Activated CD4-positive, alpha-beta T cell treated with anti-CD3 and anti-CD28 coated beads for 24 hours (primary cell): ENCODE measurements around the gene PCSK6.
"Not testable (repeated sequence)": the region's sequence is repeated elsewhere in the genome, so short reads cannot be mapped to it uniquely, and the experiment has no call there.

ENCODE experiments used
- DNase-seq, 2 donors: peaks; one replicate each; pipeline ENCODE4 v3.0.0-alpha.2; 2020; ENCODE audit warnings: low read depth in 2 of 2

Gene PCSK6

DNA sequence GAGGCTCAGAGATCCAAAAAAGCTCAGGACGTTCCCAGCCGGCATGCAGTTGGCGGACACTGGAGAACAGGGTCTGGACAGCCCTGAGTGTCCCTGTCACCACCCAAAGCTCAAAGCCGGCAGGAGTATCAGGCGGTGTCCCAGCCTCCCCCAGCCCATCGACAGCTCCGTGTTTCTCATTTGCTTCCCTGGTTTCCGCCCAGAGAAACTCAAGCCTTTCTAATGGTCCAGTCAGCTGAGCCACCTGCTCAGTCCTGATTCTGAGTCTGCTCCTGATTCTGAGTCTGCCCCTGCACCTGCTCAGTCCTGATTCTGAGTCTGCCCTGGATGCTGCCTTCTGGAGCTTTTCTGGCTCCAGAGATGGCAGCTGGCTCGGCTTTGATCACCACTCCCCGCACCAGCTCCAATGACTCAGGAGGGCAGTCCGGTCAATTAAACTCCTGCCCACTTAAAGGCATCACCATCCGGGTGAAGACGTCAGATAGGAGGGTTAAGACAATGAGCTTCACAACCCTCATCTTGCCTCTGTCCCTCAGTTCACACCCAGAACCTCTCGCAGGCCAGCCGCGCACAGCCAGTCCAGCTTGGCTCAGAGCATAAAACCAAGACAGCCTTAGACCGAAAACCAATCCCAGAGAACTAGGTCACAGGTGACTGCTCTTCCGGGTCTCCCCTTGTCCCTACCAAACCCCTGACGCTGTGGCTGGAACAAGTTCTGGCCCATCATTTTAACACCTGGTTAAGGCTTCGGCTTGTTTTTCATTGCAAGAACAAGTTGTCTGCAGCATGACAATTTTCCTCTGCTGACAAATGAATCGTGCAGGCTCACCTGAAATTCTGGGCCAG lies 6.8 kb downstream of the PCSK6 start:
- no peak for DNase-seq

DNA sequence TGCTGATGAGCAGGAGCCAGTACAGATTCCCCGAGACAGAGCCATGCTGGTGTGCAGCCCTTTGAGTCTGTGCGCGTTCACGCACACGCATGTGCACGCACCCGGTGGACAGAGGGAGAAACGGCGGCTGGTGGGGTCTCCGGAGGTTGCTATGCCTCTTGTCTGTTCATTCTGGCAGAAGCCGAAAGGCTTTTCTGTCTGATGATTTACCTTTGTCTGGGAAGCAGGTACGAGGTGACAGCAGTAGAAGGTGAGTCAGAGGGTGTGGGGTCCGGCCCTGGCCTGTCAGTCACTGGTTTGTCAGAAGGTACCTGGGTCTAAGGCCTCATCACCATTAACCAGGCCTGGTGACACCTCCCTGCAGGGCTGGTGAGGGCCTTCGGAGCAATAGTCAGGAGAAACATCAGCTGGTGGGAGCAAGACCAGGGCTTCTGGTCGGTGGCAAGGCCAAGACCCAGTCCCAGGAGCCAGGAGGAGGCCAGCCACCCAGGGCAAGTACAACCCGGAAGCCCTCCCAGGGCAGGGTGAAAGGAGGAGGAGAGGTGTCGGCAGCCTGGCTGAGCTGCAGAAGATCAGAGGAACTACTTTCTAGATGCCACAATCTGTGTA lies 7.5 kb downstream of the PCSK6 start:
- no peak for DNase-seq

DNA sequence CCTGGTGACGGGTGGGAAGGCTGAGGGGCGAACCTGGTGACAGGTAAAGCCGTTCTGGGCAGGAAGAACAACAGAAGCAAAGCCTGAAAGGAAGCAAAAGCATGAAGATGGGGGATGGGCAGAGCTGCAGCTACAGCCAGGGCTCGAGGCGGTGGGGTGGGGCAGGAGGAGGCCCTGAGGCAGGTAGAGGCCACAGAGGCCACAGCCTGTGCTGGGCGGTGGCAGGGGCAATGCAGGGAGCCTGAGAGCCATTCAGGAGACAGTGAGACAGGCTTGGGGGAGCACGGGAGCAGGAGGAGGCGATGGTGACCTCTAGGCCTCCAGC lies 8.2 kb downstream of the PCSK6 start:
- no peak for DNase-seq

DNA sequence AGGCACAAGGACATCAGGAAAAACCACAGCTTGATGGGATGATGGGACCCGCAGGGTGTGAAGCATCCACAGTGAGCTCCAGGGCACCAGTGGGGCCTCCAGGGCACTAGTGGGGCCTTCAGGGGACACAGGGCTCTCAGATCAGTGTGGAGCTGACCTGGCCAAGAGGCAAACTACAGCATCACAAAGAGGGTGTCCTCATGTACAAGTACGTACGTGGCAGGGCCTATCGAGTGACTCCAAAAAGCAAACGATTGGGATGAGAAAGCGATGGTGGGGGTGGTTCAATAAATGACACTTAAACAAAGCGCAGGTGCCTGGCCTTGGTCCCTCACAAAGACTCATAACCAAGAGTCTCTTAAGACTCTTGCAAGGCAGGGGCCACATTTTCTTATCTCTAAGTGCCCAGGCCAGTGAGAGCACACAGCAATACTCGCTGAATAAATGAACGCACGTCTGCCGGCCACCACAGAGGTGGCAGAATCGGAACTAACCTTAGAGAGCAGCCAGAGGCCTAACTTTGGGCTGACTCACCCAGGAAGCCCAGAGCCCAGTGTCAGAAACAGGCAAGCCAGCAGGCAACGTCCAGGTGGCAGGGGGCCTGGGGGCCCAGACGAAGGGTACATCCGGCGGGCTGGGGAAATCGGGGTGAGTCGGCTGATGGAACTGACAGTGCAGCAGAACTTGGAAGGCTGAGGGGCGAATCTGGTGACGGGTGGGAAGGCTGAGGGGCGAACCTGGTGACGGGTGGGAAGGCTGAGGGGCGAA lies 8.7 kb downstream of the PCSK6 start:
- DNase-seq: no peak

DNA sequence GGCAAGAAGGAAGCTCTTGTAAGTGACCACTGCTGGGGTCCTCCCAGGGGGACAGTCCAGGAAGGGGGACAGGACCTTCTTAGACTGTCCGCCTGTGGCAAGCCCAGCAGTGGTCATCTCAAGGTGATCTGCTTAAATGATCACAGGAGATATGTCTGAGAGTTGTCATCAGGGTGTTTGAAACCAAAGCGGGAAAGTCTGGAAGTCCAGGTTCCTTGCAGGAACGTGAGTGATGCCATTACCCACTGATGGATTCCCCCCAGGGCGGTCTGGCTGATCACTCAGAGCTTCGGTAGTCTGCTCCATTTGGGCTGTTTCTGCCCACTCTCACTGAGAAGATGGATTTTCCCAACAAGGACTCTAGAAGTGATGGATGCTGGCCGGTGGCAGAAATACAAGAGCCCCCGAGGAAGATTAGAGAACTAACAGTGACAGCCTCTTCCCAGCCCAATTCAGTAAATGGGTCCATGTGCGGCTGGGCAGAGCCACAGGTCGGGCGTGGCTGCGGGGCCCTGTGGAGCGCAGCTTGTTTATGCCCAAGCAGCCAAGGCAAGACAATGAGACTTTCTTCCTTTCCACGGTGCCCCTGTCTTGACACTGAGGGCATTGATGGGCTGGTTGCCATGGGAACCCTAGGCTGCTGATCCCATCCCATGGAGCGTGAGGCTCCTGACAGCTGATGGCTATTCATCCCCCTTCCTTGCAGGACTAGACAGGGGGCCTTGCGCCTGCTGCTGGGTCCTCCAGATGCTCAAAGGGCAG lies 9.5 kb downstream of the PCSK6 start:
- no peak for DNase-seq

DNA sequence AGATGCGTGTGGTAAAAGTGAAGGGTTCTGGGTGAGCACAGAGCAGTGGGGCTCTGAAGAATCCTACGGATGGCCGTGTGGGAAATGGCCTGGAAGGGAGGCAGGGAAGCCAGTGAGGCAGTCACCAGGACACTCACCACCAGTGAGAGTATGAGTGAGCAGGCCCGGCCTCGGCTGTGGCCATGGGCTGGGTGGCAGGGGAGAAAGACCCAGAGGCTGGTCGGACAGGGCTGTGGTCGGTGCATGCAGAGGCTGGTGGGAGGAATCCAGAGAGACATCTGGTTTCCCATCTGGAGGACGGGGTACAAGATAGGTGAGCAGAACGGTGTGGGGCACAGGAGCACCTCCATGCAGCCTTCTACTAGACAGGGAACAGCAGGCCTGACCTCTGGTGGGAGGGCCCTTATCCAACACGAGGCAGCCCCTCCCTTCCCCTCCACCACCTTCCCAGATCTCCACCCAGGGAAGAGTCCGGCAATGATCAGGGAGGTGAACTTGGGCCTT lies 10.1 kb downstream of the PCSK6 start:
- DNase-seq: no peak

DNA sequence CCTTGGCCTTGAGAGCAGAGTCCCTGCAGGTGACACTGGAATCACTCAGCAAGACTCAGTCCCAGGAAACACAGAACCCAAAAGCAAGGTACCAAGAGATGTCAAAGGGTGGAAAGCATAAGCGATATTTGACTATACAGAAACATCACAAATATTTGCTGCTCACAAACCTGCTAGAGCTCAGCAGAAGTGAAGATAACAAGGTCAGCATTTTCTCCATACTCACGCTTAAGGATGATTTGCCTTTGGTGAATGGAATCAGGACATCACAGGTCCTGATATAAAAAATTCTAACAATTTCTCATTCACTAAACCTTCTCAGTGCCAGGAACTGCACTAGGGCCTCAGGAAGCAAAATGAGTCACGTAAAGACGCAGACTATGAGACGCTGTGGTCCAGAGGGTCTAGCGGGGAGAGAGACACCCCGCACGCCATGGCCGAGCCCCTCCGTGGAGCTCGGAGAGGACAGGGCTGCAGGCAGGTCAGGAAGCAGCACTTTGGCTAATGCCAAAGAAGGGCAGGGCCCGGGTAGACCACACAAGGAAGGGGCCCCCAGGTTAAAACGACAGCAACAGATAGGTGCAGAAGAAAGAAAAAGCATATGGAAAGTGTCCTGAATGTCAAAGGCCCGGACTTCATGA lies 10.7 kb downstream of the PCSK6 start:
- DNase-seq: no peak

DNA sequence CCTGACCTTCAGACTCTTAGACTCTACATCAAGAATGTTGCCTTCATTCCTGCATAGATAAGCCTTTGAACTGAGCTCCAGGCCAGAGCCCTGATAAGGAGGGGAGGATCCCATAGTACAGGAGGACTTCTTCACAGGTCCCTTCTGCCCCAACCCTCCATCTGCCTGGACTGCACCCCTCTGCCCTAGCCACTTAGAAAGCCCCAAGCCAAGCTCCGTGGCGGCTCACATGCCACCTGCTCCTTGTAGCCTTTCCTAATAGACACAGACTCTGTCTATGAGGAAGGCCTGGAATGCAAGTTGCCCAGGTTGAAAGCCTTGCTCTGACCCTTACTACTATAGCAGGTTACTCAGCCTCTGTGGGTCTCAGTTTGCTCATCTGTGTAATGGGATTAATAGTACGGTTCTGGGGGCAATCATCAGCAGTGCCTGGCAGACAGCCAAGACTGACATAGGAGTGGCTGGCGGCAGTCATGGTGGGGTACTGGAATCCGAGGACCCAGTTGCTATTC lies 11.6 kb downstream of the PCSK6 start:
- no peak for DNase-seq

DNA sequence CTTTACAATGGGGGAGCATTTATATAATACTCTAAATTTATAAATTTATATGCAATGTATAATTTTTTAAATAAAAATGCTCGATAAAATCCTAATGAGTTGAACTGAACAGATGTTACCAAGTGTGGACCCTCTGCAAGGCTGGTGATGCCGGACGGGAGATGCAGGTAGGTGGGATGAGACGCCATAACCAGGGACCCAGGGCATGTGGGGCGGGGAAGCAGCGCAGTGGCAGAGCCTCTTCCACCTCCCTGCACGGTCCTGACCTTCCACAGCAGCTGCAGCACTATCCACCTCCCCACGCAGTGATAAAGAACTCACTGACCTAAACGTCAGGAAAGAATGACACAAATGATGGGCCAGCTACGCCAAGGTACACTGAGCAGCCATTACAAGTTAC lies 12.8 kb downstream of the PCSK6 start:
- no peak for DNase-seq

DNA sequence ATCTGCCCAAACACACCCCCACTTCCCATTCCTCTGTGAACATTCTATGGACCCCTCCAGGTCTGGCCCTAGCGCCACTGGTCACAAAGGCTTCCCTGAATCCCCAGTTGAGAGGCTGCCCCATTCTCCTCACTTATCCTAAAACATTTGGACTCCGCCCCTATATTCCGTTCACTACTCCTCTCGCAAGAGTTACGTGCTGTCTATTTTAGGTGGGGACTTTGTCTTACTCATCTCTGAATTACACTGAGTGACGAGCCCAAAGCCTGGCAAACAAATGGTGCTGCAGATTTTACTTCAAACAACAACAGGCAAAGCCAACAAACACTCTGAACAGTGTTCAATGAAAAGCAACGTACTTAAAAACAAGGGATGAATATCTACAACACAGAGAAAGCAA lies 14.5 kb downstream of the PCSK6 start:
- DNase-seq: no peak

DNA sequence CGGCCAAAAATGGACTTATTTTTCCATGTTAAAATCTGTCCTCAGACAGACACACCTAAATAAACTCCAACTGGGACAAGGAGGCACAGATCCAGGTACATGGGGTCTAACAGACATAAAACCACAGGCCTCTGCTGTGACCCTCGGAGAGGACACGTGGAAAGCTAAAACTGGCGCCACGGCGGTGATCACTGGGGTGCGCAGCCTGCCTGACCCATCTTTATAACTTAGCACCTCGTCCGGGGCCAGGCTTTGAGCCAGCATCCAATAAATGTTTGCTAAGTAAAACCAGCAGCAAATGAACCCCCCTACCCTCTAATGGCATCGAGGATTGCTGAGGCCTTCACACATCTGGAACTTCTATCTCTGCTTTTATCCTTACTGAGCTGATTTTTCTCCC lies 15.3 kb downstream of the PCSK6 start:
- DNase-seq: no peak

DNA sequence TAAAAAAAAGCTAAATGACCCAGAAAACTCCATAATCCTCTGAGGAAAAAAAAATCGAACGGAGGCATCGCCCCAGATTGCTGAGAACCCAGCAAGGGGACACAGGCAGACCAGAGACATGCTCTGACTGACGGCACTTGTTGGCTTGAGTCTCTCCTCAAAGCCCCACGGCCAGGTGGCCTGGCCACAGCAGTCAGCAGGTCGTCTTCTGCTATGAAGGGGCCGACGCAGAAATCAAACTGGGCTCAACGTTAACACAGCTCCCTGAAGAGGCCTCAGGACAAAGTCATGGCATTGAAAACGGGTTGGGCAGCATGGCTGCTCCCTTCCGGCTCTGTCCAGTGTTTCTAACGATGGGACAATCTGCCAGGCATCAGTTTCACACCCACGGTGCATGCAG lies 17.5 kb downstream of the PCSK6 start:
- DNase-seq: no peak

DNA sequence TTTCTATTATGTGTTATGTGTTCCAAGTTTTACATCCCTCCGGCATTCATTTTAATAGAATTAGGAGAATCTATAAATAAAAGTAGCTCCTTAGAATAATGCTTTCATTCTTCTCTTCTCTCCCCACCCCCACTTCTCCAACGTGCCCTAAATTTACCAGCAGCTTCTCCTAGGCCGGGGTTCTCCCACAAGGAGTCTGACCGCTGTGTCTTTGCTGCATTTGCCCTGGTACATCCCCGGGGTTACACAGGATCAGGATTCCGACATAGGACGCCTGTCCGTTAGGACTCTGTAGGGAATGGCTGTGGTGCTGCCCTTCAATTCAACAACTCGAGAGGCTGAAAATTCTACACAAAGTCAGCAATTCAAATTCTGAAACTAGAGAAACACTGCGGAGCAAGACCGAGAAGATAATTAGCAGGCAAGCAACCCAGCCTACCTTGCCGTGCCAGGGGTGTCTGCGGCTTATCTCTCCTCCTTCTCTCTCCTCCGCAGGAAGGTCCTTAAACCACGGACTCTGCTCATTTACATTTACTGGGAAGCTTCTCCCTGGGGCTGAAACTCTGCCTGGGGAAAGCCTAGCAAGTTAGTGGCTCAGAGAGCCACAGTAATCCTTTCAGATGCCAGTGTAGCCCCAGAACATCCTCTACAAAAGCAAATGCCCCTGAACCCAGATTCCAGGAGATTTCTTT lies 18.8 kb downstream of the PCSK6 start:
- no peak for DNase-seq

DNA sequence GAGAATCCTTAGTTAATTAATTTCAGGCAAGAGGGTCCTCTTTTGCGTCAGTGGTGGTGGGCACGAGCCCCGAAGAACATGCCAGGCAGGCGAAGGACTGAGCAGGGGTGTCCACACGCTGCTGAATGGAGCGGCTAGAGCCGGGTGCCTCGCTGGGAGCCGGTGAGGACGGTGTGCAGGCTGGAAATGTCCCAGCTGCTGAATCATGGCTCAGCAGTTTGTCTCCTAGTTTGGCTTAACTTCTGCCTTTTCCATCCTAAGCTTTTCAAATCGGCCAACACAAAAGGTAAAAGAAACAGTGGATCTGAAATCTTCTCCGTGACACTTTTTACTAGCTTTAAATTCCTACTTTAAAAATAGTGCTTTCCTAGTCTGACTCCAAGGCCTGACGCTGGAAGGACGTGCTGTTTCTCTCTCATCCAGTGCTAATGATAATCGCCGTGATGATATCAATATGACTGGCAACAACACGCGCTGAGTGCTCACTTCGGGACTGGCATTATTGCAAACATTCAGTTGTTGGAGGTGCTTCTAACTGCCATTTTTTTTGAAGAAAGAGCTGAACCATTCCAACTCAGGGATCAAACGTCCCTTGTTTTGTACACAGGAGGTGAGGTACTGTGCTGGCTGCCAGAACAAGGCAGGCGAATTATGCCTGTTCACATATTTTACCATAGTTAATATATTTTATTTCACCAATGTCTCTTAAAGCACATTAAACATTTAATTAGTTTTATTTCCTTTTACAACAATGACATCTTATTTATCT lies 19.8 kb downstream of the PCSK6 start:
- no peak for DNase-seq

DNA sequence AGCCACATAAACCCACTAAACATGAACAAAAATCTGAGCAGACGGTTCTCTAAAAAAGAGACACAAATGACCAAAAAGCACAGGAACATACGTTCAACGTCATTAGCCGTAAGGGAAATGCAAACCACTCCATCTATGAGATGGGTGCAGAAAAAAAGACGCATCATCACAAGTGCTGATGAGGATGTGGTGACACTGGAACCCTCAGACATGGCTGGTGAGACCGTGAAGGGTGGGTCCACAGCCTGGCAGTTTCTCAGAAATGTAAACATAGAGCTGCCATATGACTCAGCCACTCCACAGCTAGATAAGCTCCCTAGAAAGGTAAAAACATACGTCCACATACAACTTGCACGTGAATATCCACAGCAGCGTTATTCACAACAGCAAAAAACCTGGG lies 23.3 kb downstream of the PCSK6 start:
- no peak for DNase-seq

DNA sequence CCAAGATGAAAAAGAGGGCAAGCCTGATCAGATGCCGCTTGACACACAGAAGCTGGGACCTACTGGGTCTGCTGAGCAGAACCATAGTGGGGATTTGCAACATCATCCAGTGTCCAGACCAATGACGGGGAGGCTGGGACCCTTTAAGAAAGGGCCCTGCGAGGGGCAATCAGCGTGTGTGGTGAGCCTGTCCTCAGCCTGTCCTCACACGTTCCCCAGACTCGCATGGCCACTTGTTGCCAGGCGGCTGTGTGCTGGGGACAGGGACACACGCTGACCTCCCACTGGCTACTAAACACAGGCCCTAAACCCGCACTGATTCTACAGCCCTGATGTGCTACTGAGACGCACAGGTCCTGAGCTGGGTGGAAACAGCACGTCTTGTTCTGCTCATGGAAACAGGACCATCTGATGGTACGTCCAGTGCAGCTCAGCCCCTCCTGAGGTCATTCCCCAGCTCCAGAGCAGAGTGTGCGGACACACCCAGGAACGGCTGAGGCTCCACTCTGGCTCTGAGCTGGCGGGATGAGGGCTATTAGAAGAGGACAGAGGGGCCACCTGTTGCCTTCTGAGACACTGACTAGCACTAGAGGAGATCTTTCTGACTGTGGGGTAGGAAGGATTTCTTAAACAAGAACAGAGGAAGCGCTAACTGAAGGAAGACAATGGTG lies 24.4 kb downstream of the PCSK6 start:
- no peak for DNase-seq

DNA sequence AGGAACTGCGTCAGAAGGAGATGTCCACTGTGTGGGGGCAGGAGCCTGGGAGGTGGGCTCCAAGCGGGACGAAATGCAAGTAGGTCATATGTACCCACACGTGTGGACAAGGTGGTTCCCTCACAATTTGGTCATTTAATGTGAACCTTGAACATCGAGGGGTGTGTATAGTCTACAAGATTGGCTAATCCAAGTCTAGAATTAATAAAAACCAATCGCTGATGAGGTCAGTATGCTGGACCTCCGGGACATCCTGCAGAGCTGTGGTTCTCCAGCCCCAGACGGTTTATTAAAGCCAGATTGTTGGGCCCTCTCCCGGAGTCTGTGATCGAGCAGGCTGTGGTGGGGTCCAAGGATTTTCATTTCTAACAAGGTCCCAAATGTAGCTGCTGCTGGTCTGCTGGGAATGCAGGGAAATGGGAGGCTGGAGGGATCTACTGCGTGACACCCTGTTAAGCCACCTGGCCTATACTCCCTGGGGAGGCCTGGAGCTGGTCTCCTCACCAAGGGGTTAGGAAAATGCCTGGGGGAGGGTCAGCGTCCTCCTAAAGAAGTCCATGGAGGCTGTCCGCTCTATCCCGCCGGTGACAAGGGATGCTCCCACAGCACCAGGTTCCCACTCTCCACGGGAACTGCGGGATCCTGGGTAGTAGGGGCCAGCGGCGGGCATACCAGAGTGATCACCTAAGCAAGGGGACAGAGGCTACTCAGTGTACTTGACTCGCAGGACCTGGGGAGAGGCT lies 25.1 kb downstream of the PCSK6 start:
- no peak for DNase-seq

DNA sequence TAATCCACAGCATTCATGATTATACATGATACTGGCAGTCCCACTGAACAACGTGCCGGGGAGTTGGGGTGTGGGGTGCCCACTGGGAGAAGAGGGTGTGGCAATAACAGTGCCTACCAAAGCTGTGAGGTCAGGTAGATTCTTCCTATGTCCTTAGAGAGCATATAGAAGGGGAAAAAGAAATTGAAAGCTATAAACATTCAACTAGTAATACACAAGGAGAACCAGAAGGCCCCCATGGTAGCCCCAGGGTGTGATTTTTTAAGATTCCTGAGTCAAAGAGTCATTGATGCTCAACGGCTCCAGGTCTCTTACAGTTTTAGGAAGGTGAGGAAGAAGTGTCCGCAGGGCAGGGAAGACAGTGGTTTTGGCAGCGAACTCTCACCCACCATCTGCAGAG lies 25.8 kb downstream of the PCSK6 start:
- not testable (repeated sequence) for DNase-seq

DNA sequence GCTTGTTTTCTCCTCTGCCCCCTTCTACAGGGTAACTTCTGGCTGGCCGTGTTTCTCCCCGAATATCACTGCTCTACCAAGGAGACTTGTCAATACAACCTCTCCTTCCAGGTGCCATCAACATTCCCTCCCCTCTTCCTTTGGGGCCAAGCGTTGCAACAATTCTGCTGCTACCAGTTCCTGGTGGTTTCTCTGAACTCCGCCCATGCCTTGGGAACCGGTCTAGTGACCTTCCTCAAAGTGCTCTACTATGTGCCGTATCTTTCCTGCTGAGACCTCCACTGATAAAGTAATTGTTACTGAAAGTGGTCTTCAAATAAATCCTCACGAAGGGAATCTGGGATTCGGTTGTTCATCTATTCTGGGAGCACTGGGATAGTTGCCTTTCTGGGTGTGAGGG lies 26.2 kb downstream of the PCSK6 start:
- no peak for DNase-seq
